ENCODE measurements around the gene SKOR1.

SKOR1 gene

DNA sequence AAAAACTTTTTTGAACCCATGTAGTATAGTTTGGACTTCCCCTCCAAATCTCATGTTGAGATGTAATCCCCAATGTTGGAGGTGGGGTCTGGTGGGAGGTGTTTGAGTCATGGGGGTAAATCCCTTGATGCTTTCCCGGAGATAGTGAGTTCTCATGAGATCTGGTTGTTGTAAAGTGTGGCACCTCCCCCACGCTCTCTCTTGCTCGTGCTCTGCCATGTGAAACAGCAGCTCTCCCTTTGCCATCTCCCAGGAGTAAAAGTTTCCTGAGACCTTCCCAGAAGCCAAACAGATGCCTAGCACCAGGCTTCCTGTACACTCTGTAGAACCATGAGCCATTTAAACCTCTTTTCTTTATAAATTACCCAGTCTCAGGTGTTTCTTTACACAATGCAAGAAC lies 30.5 kb downstream of the SKOR1 start:
- no peak for FAIRE-seq

DNA sequence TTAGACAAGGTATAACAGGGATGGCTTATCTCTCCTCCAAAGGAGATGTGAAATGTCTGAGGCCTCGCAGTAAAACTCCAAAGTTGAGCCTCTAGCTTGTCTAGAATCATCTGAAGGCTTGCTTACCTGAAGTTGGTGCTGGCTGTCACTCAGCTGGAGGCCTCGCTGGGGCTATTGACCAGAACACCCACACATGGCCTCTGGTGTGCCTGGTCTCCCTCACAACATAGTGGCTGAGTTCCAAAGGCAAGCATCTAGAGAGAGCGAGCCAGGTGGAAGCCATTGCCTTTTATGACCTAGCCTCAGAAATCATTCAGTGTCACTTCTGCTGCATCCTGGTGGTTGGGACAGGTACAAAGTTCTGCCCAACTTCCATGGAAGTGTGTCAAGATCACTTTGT lies 31.9 kb downstream of the SKOR1 start:
- FAIRE-seq, result no peak

DNA sequence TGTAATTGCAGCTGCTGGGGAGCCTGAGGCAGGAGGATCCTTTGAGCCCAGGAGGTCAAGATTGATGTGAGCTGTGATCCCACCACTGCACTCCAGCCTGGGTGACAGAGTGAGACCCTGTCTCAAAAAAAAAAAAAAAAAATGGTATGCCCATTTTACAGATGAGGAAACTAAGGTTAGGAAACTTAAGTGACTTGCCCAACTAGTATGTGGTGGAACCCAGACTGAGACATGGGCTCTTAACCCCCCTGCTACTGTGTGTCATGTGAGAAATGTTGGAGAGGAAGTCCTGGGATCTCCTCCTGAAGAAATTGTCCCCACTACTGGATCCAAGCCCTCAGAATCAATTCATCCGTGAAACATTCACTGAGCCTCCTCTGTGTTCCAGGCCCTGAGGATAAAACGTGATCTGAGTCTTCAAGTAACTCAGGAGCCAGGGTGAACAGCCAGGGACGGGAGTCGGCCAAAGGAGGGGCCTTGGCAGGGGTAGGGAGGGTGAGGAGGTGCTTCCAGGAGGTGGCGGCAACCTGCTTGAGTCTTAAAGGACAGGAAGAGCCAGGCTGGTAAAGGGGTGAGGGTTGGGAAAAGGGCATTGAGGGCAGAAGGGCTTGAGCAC lies 34.1 kb downstream of the SKOR1 start:
- FAIRE-seq, result no peak

DNA sequence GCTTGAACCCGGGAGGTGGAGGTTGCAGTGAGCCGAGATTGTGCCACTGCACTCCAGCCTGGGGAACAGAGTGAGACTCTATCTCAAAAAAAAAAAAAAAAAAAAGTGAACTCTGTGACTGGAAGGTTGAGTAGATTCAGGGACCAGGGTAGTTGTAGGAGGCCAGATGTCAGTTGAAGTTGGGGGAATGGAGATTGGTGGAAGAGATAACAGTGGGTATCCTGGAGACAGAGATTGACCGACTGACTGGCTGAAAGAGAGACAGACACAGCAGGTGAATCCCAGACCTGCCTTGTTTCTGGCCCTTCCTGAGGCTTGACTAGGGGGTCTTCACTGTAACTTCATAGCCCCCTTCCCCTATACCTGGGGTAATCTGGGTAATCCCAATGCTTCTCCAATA lies 36.7 kb downstream of the SKOR1 start:
- FAIRE-seq, result no peak

DNA sequence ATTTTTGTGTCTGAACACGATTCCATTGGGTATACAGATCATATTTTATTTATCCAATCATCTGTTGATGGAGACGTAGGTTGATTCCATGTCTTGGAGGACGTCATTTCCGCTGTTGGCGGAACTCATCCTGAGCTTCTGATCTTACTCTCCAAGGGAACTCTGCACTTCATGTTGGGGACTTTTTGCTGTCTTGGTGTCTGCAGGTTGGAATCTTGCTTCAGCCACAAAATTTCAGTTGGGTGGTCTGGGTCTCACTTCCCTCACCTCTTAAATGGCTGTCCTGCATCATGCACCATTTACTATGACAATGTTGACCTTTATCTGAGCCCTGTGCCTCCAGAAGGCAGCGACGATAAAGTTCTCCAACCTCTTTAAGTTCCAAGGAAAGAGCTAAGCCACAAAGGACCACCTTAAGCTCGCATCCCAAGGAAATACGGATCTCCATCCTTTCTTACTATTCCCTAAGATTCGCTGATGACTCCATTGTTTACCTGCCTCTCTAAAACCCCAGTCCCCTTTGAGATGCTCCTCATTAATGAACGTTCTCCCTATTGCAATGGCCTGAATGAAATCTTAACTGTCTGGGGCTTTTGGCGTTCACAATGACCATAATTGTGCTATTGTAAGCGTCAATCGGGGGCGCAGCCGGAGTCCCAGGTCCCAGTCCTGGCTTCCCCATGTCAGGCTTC lies 37.6 kb downstream of the SKOR1 start:
- FAIRE-seq, result no peak

DNA sequence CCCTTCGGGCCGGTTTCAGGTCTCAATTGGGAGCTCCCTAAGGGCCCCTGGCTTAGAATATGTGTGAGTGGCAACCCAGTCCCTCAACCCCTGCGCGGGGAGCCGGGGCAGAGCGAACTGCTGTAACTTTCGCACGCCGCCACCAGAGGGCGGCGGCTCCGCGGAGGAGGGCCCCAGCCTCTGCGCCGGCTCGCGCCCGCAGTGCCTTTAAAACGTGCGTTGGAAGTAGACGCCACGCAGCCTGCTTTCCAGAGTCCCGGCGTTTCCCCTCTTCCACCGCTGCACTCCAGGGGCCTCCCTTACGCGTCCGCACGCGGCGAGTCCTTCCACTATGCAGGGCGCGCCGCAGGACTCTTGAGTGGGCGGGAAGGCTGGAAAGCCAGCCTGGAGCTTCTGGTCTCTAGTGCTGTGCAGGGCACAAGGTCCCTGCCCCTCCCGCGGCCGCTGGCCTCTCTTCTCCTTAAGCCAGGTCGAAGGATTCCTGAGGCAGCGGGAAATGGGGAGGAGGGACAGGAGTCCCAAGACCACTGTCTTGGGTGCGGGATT lies 38.2 kb downstream of the SKOR1 start:
- FAIRE-seq, result no peak

DNA sequence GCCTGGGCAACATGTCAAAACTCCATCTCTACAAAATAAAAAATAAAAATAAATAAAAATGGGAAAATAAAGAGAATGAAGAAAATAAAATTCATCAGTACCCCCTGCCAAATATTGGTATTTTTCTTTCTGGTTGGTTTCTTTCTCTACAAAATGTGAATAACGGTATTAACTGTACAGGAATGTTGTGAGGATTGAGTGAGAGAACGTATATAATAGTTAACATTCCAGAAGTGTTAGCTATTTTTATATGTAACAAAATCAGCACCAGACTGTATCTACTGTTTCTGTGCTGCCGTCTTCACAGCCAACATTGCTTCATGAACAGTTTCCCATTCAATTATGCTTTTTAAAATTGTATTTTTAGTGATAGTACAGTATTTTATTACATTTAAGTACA lies 40.0 kb downstream of the SKOR1 start:
- FAIRE-seq, result no peak

DNA sequence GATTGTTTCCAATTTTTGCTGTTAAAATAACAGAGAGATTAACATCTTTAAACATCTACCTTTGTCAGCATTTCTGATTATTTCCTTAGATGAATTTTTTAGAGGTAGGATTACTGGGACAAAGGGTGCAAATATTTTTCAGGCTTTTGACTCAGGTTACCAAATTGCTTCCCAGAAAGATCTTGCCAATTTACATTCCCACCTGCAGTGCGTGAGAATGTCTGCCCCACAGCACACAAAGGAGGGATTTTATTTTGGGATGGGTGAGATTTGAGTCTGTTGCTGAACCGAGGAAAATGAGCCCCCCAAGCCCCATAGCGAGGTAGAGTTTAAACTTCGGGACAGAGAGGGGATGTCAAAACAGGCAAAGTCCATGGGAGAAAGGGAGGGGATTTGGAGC lies 40.5 kb downstream of the SKOR1 start:
- FAIRE-seq, result no peak

DNA sequence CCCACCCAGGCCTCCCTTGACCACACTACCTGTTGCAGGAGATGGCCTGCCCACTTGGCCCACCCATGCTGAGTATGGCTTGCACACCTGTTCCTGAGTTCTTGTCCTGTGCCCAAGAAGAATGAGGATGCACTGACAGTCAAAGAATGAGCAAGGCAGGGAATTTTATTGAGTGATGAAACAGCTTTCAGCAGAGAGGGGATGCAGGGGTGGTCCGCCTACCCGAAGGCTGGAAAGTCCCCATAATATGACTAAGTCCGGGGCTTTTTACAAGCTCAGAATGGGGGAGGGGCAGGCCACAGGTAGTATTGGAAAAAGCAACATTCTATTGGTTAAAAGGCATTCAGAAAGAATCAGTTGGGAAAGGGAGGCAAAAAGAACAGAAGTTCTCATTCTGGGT lies 44.4 kb downstream of the SKOR1 start:
- no peak for FAIRE-seq

DNA sequence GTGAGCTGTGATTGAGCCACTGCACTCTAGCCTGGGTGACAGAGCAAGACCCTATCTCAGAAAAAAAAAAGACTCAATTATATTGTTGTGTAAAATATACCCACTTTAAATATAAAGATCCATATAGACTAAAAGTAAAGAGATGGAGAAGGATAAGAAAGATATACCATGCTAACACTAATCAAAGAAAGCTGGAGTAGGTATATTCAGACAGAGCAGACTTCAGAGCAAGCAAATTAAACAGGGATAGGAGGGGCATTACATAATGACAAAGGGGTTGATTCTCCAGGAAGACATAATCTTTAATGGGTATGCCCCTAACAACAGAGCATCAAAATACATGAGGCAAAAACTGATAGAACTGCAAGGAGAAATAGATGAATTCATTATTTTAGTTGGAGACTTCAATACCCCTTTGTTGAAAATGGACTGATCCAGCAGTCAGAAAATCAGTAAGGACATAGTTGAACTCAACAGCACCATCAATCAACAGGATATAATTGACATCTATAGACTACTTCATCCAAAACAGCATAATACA lies 45.6 kb downstream of the SKOR1 start:
- no peak for FAIRE-seq

DNA sequence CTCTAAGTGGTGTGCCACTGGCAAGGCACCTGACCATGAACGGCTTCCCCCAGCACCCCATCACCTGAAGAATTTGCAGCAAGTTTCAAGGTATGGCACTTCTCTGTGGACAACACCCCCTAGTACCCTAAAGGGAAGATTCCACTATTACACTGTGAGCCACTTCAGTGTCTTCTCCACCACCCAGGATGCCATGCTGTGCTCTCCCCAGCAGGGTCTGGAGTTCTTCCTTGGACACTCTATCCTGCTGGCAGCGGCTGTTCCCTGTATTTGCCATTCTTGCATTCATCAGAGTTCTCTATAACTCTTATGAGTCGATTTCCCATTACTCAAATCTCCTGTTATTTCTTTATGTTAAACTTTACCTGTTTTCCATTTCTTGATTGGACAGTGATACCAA lies 48.5 kb downstream of the SKOR1 start:
- FAIRE-seq, result no peak

DNA sequence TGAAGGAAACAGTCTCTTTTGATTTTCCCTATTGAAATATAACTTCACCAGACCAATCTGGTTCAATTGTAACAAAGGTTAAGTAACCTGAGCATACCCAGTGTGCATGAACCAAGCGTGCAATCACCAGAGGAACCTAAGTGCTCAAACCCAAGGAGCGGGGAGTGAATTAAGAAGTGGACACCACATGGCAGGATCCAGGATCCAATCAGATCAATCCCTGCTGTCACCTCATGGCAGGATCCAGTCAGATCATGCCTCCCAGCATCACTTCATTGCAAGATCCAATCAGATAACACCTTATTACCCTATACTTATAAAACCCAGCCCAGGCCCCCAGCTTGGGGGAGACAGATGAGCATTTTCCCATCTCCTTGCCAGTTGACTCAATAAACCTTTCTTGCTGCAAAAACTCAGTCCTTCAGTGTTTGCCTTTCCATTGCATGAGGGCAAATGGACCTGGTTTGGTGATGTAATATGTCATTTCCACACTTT lies 53.5 kb downstream of the SKOR1 start:
- no peak for FAIRE-seq

DNA sequence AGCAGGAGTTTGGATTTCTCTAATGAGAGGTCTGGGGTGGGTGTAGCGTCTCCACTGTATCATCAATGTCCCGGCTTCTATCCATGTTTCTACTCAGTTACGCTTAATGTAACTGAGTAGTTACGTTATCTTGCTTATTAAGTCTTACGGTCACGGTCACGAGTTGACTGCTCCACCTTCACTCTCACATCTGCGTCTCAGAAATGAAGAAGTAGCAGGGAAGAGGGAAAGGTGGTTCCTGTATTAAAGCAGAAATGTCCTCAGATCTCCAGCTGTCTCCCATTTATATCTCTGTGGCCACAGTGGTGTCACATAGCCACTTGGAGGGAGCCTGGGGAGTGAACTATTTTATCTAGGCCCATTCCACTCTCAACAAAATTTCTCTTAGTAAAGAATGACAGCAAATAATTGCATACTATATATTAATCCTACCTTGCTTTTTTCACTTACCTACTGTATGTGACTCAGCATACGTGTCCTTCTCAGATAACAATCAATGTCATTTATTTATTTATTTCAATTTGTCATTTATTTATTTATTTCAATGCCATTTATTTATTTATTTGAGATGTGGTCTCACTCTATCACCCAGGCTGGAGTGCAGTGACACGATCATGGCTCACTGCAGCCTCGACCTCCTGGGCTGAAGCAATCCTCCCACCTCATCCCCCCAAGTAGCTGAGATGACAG lies 54.3 kb downstream of the SKOR1 start:
- FAIRE-seq, result no peak

DNA sequence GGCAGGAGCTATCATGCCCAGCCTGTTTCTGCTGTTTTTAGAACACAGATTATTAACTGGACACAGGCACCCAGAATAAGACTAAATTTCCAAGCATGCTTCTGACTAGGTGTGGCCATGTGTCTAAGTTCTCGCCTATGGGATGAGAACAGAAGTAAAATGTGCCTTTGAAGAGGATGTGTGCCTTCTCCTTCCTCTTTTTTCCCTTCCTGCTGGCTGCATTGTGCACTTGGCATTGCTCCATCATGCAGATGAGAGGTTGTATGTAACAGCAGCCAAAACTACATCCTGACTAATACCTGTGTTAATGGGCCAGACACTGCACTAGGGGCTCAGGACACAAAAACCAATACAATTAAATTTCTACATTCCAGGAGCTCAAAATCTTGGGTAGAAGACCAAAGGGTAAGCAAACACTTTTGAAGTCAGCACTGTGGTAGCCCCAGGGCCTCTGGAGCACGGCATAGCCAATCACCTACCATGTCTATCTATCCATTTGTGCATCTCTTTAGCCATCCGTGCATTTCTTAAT lies 55.4 kb downstream of the SKOR1 start:
- no peak for FAIRE-seq

DNA sequence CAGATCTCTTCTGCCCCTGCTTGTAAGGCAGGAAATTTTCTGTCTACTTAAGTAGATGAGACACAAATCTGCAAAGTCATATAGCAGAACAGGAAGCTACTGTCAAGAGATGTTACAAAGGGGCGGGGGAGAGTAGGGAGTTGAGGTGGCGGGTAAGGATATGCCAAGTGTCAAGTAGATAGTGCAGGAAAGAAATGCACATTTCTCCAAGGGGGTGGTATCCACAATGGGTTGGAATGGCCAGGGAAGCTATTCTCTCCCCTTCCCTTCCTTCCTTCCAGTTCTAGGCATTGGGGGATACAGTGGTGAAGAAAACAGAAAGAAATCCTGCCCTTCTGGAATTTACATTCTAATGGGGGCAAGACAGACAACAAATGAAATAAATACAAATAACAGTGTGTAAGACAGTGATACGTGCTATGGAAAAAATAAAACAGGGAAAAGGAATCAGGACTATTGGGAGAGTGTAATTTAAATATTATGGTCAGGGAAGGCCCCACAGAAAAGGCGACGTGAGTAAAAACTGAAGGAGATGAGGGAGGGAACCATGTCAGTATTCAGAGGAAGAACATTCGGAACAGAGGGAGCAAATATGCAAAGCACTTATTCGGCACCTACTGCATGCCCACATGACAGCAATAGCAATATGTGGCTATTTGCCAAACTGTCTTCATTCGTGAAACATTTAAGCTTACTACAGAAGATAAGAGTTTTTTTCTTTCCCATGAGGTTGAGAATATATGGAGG lies 57.4 kb downstream of the SKOR1 start:
- FAIRE-seq, result no peak

DNA sequence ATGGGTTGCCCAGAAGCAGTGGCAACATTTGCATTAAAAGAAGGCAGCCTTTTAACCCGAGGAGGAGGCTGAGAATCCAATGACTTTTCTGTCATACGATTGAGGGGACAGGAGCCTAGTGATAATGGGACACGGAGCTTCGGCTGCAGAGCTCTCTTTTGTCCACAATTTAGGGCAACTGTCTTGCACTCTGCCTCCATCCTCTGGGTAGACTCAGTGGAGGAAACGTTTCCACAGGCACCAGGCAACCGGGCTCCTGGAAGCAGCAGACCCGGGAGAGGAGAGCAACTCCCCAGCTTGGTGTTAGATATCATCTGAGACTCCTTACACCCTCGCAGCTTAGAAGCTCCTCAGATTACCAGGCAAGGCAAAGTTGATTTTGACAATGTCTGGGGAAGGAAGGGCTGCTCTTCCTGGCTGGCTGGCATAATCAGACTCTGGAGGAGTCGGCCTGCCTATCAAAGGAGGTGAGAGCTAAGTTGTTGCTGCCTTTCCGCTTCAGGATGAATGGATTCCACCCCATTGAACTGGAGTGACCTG lies 58.0 kb downstream of the SKOR1 start:
- no peak for FAIRE-seq

DNA sequence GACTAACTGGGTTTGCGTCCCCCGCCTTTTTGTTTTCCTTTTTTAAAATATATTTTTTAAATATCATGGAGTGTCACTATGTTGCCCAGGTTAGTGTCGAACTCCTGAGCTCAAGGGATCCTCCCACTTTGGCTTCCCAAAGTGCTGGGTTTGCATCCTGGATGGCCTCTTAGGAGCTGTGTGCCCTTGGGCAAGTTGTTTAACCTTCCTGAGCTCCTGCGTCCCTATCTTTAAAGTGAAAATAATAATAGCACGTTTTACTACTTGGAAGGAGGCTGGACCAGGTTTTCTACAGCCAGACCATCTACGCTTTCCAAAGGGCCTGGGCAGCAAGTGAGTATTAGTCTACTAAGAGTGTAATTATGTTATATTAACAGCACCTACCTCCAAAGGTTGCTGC lies 58.7 kb downstream of the SKOR1 start:
- no peak for FAIRE-seq

Measured in islet of Langerhans (tissue), 1 donor.